HG03139 (cell line): ENCODE measurements around the gene MCF2L2.

Experiments used
- ATAC-seq: cut with Tn5 transposase; IDR thresholded peaks from one replicate; pipeline ENCODE4 v1.9.1; 2021; ENCODE audit not compliant: unreplicated experiment

MCF2L2 gene

DNA sequence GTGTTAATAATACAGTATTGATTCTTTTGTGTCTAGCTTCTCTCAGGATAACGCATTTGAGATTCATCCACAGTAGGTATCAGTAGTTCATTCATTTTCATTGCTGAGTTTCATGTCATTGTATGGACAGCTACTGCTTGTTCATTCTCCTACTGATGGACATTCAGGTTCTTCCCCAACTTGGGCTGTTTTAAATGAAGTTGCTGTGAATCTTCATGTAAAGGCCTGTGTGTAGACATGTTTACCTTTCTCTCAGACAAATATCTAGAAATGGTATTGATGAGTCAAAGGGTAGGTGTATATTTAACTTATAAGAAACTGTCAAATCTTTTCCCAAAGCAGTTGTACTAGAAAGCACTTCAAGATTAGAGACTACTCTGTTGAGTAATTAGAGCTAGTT, 26.7 kb downstream of the MCF2L2 start:
- ATAC-seq, result no peak

DNA sequence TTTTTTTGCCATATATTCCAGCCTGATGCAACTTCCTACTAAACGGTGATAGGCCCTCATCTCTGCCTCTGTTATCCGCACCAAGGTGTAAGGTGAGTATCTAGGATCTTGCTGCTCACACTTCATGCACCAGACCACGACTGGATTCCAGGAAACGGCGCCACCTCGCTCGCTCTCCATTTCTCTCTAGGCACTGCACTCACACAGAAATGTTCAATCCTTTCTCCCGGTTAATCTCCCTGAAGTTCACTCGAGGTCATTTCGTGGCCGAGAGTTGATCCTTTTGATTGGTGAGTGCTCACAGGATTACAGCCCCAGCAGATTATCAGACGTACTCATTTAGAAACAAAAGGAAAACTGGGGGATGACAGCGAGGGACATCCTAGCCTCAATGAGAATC, 28.1 kb downstream of the MCF2L2 start:
- ATAC-seq, result no peak

DNA sequence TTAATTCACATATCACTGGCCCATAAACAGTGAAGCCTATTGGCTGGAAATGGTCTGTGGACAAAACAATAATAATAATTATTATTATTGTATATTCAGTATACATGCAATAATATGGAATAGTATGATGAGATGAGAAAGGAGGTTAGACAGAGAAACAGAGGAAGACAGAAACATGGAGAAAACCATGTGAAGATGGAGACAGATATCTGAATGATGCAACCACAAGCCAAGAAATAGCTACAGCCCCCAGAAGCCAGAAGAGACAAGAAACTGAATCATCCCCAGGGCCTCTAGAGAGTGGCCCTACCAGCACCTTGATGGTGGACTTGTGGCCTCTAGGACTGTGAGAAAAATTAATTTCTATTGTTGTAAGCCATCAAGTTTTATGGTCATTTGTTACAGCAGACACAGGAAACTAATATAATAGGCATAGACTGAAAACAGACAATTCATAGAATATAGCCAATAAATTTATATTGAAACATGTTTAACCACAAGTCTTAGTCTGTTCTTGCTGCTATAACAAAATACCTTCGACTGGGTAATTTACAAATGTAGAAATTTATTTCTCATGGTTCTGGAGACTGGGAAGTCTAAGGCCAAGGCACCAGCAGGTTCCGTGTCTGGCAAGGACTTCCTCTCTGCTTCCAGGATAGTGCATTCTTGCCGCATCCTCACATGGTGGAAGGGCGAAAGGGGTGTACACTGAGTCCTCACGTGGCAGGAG, 31.6 kb downstream of the MCF2L2 start:
- ATAC-seq, result no peak

DNA sequence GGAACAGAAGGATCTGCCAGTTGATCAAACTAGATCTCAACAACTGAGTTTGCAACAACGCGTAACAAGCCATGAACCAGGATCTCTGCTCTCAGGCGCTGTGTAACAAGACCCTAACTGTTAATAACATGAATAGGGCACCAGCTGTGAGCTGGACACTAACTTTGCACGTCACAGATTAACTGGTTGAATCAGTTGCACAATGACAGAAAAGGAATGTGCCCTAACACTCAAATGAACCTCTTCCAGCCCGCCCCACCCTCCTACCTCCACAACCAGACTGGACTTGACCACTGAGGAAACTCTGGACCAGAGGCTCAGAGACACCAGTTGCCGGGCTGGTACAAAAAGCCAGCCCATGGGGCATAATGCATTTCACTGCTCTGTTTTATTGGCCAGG, 34.3 kb downstream of the MCF2L2 start:
- no peak for ATAC-seq

DNA sequence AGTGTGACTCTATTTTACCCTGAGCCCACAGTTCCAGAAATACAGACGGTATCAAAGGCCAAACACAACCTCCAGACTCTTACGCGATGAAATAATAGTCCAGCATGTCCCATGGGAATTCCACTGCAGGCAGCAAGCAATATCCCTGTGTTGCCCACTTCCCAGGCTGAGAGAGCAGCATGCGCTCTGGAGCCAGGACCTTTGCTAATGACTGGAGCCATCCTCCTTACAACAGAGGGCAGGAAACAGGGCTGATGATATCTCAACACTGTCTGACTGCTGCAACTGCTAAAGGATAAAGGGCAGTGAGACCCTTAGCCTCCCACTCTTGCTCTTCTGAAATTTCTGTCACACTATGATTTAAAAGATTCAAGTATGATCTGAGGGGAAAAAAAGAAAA, 34.8 kb downstream of the MCF2L2 start:
- ATAC-seq, result no peak

DNA sequence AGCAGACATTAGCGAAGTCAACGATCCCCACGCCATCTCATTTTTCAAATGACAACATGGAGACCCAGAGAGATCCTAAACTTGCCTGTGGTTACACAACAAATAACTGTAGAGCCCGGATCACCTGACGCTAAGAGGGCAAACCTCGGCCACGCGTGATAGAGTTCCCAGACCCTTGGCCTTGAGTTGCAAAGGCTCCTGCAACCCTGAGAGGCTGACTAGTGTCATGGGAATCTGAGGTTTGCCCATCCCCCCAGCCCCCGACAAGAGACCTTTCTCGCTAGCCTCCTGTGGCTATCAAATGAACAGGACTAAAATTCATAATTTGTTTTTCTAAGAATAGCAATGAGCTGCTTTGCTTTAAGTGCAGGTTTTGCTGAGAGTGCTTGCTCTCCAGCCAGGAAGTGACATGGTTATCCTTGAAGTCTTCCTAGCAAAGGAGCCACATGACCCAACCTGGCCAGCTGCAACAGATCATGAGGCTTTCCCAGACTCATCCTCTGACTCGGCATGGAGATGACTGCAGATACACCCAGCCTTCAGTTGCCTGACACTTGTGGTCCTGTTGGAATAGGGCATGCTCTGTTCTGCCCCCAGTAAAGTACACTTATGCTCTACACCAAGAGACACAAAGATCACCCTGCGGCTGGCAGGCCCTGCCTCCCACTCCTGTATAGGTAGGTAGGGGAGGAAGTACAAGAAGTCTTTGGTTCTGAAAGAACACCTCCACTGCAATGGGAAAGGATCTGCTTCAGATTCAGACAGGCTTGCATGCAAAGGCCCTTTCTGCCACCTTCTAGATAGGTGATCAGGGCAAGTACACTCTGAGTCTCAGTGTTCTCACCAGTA, 36.0 kb downstream of the MCF2L2 start:
- ATAC-seq, result no peak

DNA sequence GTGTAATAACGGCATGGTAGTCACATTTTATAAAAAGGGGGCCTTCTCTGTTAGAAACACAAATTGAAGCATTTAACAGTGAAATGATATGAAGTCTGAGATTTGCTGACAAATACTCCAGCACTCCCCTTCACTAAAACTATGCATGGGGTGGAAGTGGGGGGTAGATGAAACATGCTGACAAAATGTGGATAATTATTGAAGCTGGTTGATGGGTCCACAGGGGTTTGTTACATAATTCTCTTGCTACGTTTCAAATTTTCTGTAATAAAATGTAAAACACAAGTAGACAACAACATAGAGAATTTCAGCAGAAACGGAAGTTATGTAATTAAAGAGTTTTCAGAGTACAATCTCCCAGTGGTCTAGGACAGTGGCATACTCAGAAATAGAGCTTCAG, 37.0 kb downstream of the MCF2L2 start:
- ATAC-seq, result no peak

DNA sequence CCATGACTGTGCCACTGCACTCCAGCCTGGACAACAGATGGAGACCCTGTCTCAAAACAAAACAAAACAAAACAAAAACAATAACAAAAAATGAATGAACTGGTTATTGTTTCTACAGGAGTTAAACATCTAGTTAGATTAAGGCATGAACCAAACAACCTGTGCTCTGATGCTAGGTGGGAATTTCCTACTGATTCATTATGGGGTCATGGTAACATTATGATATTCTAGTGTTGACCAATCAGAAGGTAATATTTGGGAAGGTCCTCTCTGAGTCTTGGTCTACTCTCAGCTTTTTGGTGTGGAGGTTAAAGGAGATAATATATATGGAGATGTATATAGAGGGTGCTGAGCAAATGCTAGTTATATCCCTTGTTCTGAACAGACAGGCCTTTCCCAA, 37.6 kb downstream of the MCF2L2 start:
- ATAC-seq, result no peak

DNA sequence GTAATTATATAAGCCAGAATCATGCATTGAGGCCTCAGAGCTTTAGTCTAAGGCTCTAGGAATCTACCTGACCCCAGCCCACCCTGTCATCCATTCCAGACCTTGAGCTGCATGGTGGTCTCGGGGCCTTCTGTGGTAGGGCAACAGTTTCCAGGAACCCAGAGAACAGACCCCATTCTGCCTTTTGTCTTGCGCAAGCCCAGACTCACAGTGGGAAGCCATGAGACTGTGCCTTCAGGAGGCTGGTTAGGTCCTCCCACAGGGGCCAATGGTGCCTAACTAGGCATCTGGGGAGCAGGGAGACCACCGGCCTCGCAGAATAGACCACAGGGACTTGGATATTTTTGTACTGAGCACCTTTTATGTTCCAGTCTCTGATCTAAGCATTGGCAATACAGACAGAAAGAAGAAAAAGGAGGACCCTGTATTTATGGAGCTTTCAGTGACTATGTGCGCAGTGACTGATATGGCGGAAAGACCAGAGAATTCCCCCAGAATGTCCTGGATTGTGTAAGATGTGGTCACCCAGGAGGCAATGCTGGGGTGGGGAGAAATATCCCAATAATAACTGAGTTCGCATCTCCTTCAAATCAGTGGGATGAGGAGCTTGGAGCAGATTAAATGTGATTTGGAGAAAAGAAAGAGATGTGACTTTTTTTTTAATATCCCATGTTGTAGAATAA, 40.1 kb downstream of the MCF2L2 start:
- ATAC-seq, result no peak

DNA sequence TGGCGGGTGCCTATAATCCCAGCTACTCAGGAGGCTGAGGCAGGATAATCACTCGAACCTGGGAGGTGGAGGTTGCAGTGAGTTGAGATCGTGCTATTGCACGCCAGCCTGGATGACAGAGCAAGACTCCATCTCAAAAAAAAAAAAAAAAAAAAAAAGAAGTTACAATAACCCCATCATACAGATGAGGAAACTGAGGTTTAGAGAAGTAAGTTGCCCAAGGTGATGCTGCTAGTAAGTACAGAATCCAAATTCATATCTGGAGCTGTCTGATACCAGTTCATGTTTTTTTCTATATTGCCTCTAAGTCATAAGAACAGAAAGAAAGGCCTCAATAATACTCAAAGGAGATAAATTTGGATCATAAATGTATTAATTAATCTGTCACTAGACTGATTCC, 40.6 kb downstream of the MCF2L2 start:
- no peak for ATAC-seq

DNA sequence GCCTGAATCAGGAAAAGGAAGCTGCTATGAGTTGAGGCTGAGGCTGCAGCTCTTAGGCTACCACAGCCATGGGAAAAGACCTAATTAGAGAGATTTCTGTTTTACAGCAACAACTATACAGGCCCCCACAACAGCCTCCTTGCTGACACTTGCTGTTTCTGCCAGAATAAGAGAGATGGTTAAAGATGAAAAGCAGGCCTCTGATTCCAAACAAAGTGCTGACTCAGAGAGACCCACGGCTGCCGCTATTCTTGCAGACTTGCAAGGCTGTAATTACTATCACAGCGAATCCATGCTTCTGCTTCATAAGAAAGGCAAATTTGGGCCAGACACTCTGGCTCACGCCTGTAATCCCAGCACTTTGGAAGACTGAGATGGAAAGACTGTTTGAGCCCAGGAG, 41.8 kb downstream of the MCF2L2 start:
- ATAC-seq, result no peak

DNA sequence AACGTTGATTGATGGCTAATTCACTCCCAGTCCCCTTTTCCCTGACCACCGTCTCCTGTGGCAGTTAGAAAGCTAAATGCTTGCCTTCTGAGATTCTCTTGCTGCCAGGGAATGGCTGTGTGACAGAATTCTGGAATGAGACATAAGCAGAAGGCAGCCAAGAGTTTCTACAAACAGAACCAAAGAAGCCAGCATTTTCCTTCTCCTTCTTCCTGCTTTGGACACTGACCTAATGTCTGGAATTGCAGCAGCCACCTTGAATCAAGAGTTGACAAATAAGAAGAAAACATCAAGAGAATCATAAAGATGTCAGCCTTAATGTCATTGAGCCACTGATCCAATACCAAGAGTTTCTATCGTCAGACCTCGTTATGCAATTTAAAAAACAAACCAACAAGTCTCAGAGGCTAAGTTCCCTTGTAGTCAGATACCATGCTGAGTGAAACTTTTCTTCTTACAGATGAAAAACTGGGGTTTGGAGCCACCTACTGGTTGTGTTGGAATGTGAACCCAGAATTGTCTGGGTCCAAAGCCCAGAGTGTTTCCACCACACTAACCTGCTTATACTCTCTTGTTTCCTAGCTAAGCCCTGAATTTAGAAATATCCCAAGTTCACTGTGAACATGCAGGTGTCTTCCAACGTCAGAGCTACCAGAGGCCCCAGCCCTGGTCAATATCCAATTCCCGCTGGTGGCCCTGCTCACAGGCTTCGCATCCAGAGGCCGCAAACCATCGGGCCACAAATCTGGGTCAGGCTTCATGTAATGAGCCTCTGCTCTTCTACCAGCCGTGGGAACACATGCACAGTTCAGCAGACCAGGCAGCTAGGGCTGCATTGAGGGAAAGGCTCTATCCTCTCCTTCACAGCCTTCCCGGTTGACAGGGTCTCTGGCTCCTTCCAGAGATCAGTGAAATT, 42.5 kb downstream of the MCF2L2 start:
- peak; percentile 65 for ATAC-seq

DNA sequence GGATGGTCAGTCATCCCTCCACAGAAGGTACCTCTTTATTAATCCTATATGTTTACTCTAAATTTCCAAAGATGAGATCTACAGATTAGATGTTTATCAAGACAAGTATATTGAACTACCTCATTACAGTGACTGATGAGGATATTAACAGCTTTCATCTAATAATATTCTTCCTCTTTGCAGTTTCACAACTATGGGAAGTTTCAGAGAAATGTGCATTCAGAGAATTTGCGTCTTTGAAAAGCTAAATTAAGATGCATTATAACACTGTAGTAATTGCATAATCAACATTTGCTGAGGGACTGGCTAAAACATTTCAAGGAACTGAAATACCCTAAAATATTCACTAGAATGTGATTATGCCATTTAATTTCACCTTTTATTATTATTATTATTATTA, 46.7 kb downstream of the MCF2L2 start:
- no peak for ATAC-seq

DNA sequence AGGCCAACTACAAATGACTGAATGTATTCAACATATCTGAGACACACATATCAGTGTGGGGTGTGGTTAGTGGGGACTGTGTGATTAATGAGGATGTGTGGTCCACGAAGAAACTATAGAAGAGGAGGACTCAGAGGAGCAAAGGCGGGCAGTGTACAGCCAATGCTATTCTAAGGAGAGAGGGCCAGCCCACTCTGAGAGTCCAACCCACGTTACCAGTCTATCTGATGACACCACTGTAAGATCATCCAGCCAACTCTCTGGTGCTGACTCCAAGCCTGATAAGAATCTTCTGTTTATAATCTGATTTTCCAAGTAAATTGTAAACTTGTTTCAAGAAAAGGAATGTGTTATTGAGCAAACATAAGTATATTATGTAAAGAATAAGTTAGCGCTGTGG, 47.2 kb downstream of the MCF2L2 start:
- no peak for ATAC-seq

DNA sequence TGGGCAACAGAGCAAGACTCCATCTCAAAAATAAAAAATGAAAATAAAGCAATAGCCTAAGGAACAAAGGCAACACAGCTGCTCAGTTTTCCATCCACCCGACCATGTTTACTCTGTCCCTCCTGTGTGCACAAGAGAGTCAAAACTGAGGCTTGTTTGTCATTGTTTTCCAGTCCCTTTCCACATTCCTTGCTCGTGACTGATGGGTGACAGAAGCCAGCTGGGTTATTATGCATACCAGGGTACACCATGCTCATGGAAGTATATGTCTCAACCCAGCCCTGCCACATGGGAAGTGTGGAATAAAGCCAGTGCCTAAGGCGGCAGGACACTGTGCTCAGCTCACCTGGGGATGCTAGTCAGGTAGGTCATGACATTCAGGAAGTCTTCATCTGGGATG, 49.5 kb downstream of the MCF2L2 start:
- ATAC-seq, result no peak

DNA sequence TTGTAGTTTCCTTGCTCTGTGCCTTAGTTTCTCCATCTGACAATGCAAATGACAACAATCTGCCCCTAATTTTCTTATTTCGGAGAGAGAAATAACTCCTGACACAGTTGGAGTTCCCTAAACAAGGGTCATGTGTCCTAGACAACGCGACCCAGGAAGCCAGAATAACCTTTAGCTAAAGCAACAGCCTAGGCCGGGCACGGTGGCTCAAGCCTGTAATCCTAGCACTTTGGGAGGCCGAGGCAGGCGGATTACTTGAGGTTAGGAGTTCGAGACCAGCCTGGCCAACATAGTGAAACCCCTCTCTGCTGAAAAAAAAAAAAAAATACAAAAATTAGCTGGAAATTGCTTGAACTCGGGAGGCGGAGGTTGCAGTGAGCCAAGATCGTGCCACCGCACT, 49.9 kb downstream of the MCF2L2 start:
- no peak for ATAC-seq

DNA sequence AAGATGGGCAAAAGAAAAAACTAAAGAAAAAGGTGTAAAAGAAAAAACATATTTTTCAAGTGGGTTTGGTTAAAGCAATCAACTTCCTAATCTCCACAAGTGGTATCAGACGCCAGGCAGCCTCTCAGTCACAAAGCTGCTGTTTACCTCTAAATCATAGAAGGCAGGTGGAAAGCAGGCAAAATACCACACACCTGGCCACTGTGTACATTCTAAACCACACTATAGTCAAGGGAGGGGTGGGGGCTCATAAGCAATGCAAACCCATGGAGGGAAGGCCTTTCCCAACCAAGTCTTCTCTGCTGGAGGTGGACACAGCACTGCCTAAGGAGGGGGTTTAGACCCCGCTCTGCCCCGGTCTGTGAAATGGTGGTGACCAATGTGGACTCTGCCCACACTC, 50.4 kb downstream of the MCF2L2 start:
- no peak for ATAC-seq

DNA sequence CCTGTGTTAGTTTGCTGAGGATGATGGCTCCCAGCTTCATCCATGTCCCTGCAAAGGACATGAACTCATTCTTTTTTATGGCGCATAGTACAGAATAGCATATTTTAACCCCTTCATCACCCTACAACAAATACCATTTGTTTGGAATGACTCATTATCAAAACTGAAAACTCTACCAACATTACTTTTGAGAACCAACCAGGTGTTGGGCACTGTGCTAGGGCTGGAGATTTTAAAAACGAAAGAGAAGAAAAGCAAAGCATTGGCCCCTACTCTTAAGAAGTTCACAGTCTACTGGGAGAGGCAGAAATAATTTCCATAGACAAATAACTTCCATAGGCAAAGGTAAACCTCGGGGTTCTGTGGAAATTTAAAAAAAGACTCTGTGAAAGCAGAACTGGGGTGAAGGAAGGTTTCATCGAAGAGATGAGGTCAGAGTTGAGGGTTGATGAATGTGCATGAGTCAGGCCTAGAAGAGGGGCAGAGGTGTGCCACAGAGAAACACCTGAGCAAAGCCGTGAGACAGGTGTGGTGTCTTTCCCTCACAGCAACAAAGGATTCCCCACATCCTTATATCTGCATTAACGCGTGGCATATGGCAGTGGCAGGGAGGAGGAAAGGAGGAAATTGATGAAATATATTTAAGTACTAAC, 51.0 kb downstream of the MCF2L2 start:
- ATAC-seq, result no peak

DNA sequence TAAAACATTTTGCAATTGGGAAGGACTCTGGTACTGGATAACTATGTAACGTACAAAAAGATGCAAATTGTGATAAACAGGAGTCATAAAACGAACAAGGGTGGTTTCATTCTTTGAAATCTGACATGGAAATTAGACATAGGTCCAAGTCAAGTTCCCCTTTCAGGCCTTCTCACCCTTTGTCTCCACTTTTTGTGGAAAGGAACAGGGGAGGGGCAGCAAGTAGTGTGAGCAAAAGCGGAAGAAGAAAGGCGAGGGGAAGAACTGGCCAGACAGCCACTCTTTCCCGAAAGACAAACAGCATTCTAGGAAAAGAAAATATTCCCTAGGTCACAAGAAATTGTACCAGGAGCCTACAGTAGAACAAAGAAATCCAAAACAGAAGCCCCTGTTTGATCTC, 52.6 kb downstream of the MCF2L2 start:
- no peak for ATAC-seq

DNA sequence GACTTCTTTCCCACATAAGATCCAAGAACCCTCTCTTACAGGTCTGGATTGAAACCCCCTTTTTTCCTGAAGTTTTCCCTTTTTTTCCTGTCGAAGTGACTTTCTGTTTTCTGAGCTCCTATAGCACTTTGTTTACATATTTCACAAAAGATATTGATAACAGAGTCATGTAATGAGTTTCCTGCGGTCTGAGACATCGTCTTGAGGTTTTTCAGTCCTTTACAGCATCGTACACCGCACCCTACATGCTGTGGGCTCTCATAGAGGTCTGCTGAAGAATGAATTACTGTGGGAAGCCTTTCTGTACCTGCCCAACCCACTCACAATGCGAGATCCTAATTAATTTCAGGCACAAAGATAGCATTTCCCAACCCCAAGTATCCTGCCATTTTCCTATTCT, 53.1 kb downstream of the MCF2L2 start:
- ATAC-seq, result no peak
